ENCODE measurements around the gene TFIP11.

The TFIP11 gene

GRCh38 chr22:26442086-26442756 is 70.1 kb downstream of the TFIP11 start:
- no peak for DNase-seq
- in situ Hi-C loops (cut with HindIII; ENCODE audit: low pct_ligation_motif_present, low pct_unique_long_range_greater_than_20kb, low sequenced_read_pairs): no loop called here

Data from ACHN (cell line).